GM23338 (cell line): Measurements from ENCODE around the gene BTBD19.
"Not testable (repeated sequence)": the region's sequence is repeated elsewhere in the genome, so short reads cannot be mapped to it uniquely, and the experiment has no call there.

ENCODE experiments used
- CREB1 ChIP-seq: fragments of 250-450 bp; sonication (Bioruptor Pico); IDR thresholded peaks from 2 replicates; pipeline ENCODE4 v1.5.0; 2020; ENCODE audit warnings: low read depth, mild to moderate bottlenecking, moderate library complexity
- CTCF ChIP-seq, 2 experiments: fragments of 200-600 bp in 1 of 2; sonication (generic) in 1 of 2; conservative IDR thresholded peaks; 2 replicates each; pipeline versions ENCODE4 v1.5.1 to v1.6.1; 2016 to 2017; ENCODE audit warnings: antibody characterized with exemption in 2 of 2, low read depth in 2 of 2, mild to moderate bottlenecking in 2 of 2, moderate library complexity in 1 of 2
- EZH2 ChIP-seq: fragments of 200-600 bp; sonication (generic); IDR thresholded peaks from one replicate; pipeline ENCODE4 v1.8.0; 2017; ENCODE audit warnings: antibody characterized with exemption, mild to moderate bottlenecking, low read depth; ENCODE audit not compliant: unreplicated experiment
- POLR2AphosphoS5 ChIP-seq: IDR thresholded peaks from 2 replicates; pipeline ENCODE4 v1.6.1; 2016; ENCODE audit warnings: antibody characterized with exemption, low read depth
- REST ChIP-seq: IDR thresholded peaks from one replicate; pipeline ENCODE4 v1.6.1; 2018; ENCODE audit warnings: antibody characterized with exemption; ENCODE audit not compliant: unreplicated experiment

- not testable (repeated sequence) for TF ChIP-seq CTCF (conservative IDR thresholded peaks at IDR 0.05; ENCODE audit: low read depth in 2 of 2); CREB1 (CRISPR knock-in tag); REST; EZH2; POLR2AphosphoS5
Observed at GRCh38 chr1:44766421-44766820, 41.9 kb upstream of the BTBD19 start.
